B cell (primary cell): ENCODE data around the gene CCDC88B. TPM values are rescaled to one million over a fixed set of nuclear protein-coding genes. Genes with fewer than 3 reads are reported as not detected.

Source experiments
- ATAC-seq: fragments of 200-7000 bp; cut with Tn5 transposase; one replicate; pipeline ENCODE4 v1.10.0; 2021; ENCODE audit warnings: low read depth, mild to moderate bottlenecking, moderate number of reproducible peaks, moderate library complexity
- CTCF ChIA-PET: fragments of 350-600 bp; sonication (Branson Sonifier 250); formaldehyde crosslinking; loops from one replicate; lab custom pipeline; 2021; ENCODE audit warnings: antibody characterized with exemption, inconsistent platforms; lab: Charles Lee
- POLR2A ChIA-PET: fragments of 350-600 bp; sonication (Branson Sonifier 250); formaldehyde crosslinking; loops from one replicate; lab custom pipeline; 2021; ENCODE audit warnings: antibody characterized with exemption; lab: Charles Lee
- DNase-seq: peaks from one replicate; pipeline ENCODE4 v3.0.0; 2013
- H2AFZ ChIP-seq: 2 replicates; pipeline ENCODE4 v1.6.1; 2012; ENCODE audit warnings: mild to moderate bottlenecking, low read depth, low read length; ENCODE audit not compliant: insufficient read depth, poor library complexity, severe bottlenecking
- H3K27ac ChIP-seq, 2 donors: 1 replicate in 1 of 2; 2 replicates in 1 of 2; pipeline ENCODE4 v1.5.1; 2012 to 2013; ENCODE audit warnings: low read length in 2 of 2, mild to moderate bottlenecking in 2 of 2, moderate library complexity in 1 of 2
- H3K27me3 ChIP-seq, 4 experiments: fragments of 200-600 bp in 1 of 4; sonication (generic) in 1 of 4; replicated peaks in 1 of 4; 1 replicate in 2 of 4; 2 replicates in 2 of 4; pipeline versions ENCODE4 v1.6.1 to v1.7.0; 2013 to 2016; ENCODE audit warnings: low read length in 3 of 4, mild to moderate bottlenecking in 2 of 4, mixed read lengths in 1 of 4, moderate library complexity in 1 of 4; ENCODE audit not compliant: insufficient read depth in 4 of 4, control insufficient read depth in 3 of 4; ENCODE audit errors: control extremely low read depth in 1 of 4
- H3K36me3 ChIP-seq, 2 experiments: replicated peaks in 1 of 2; 1 replicate in 1 of 2; 2 replicates in 1 of 2; pipeline versions ENCODE4 v1.6.1 to v1.7.1; 2013; ENCODE audit warnings: low read length in 1 of 2; ENCODE audit not compliant: insufficient read depth in 2 of 2, control insufficient read depth in 1 of 2; ENCODE audit errors: control extremely low read depth in 1 of 2, extremely low read depth in 1 of 2
- H3K4me1 ChIP-seq, 2 donors: fragments of 200-600 bp in 1 of 2; sonication (generic) in 1 of 2; 1 replicate in 1 of 2; 2 replicates in 1 of 2; pipeline versions ENCODE4 v1.5.1 to v1.6.1; 2013 to 2017; ENCODE audit warnings: low read length in 2 of 2; ENCODE audit not compliant: control insufficient read depth in 2 of 2, insufficient read depth in 2 of 2
- H3K4me2 ChIP-seq: replicated peaks from 2 replicates; pipeline ENCODE3; 2012; ENCODE audit warnings: mild to moderate bottlenecking, low read depth, low read length; ENCODE audit not compliant: poor library complexity, severe bottlenecking
- H3K4me3 ChIP-seq, 5 experiments: fragments of 200-600 bp in 1 of 5; sonication (generic) in 1 of 5; 1 replicate in 3 of 5; 2 replicates in 2 of 5; pipeline versions ENCODE4 v1.5.1 to v1.7.0; 2011 to 2016; ENCODE audit warnings: low read length in 4 of 5, mild to moderate bottlenecking in 4 of 5, low read depth in 2 of 5, control low read depth in 1 of 5, moderate library complexity in 1 of 5; ENCODE audit not compliant: insufficient read depth in 1 of 5; ENCODE audit errors: control extremely low read depth in 1 of 5, extremely low read depth in 1 of 5
- H3K79me2 ChIP-seq: fragments of 200-600 bp; sonication (generic); one replicate; pipeline ENCODE4 v1.6.0; 2016; ENCODE audit warnings: low read length; ENCODE audit not compliant: control insufficient read depth, insufficient read depth
- H3K9ac ChIP-seq: fragments of 200-600 bp; sonication (generic); 2 replicates; pipeline ENCODE4 v1.6.1; 2017; ENCODE audit warnings: mild to moderate bottlenecking, low read length, moderate library complexity
- H3K9me3 ChIP-seq, 3 donors: one replicate each; pipeline versions ENCODE4 v1.6.1 to v1.7.1; 2013; ENCODE audit warnings: low read length in 2 of 3; ENCODE audit not compliant: control insufficient read depth in 2 of 3, insufficient read depth in 1 of 3; ENCODE audit errors: control extremely low read depth in 1 of 3
- H4K20me1 ChIP-seq: 2 replicates; pipeline ENCODE4 v1.6.0; 2012; ENCODE audit warnings: mild to moderate bottlenecking, low read length; ENCODE audit not compliant: insufficient read depth, control insufficient read depth, poor library complexity, severe bottlenecking
- H3K27ac Mint-ChIP-seq: one replicate; pipeline ENCODE4 v1.8.0; 2021; ENCODE audit warnings: mixed read lengths
- H3K27me3 Mint-ChIP-seq: one replicate; pipeline ENCODE4 v1.8.0; 2021; ENCODE audit warnings: mixed read lengths
- H3K4me1 Mint-ChIP-seq: one replicate; pipeline ENCODE4 v1.8.0; 2021; ENCODE audit warnings: mixed read lengths
- H3K4me3 Mint-ChIP-seq: one replicate; pipeline ENCODE4 v1.8.0; 2021; ENCODE audit warnings: mixed read lengths
- H3K9me3 Mint-ChIP-seq: one replicate; pipeline ENCODE4 v1.8.0; 2022; ENCODE audit warnings: mixed read lengths; ENCODE audit not compliant: insufficient read depth
- EZH2 ChIP-seq: IDR thresholded peaks from 2 replicates; pipeline ENCODE4 v1.6.1; 2012; ENCODE audit warnings: borderline replicate concordance, low read depth, mild to moderate bottlenecking, moderate library complexity, low read length; ENCODE audit not compliant: insufficient read depth, poor library complexity, severe bottlenecking
- WGBS: methylation state at CpG from one replicate; pipeline ENCODE4 v1.1.5; 2013; ENCODE audit warnings: missing lambda C conversion rate; ENCODE audit not compliant: insufficient coverage; 5-methylcytosine and 5-hydroxymethylcytosine counted together
- intact Hi-C: fragments of 100-400 bp; cut with micrococcal nuclease; formaldehyde crosslinking; loops from one replicate; pipeline ENCODE4 v1.10.0; 2022
- polyA plus RNA-seq: library from polyadenylated mRNA; depleted of rRNA; stranded (reverse); fragments of >200 nt; gene quantifications from 2 replicates; pipeline ENCODE4 v1.2.3, GENCODE V29; 2012
- total RNA-seq, 2 donors: library from RNA; stranded (reverse); fragments of 120-200 nt in 1 of 2; gene quantifications; 1 replicate in 1 of 2; 2 replicates in 1 of 2; pipeline versions ENCODE4 v1.2.3 to v1.2.4, GENCODE V29; 2013 to 2022
- TF ChIP-seq, protein P1 (sequence below): fragments of 200-600 bp; IDR thresholded peaks from one replicate; pipeline ENCODE4 v1.8.0; 2022; ENCODE audit warnings: antibody characterized with exemption, mild to moderate bottlenecking

Gene CCDC88B
- total and polyA plus RNA-seq, 2 donors (not counting 1 experiment from before 2014, with no cell fraction given), result 172 to 208 TPM

DNA sequence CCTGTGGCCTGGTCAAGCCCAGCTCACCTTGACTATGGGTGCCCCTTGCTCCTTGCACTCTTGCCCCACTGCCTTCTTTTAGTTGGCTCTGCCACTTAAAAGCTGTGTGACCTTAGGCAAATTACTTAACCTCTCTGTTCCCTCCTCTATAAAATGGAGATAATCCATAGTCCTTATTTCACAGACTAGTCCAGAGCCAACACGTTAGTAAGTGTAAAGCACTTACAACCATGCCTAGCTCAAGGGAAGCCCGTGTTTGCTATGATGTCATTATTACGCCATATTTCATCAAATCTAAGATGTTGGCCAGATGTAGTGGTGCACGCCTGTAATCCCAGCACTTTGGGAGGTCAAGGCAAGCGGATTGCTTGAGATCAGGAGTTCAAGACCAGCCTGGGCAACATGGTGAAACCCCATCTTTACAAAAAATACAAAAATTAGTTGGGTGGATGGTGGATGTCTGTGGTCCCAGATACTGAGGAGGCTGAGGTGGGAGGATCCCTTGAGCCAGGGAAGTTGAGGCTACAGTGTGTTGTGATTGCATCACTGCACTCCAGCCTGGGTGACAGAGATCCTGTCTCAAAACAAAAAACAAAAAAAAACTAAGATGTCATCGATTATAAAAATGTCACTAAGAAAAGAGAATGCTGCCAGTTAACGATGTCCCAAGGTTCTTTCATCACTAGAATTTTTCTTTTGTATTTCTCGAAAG, 2.3 kb upstream of the CCDC88B start:
- WGBS, result 96% methylated on average over 4 of the region's 8 CpGs
- Histone ChIP-seq H3K9me3 (no peaks in the 10 kb centered on the region), H3K79me2 (peaks cover 29% of the 10 kb centered on the region), H4K20me1 (peaks cover 22% of the 10 kb centered on the region), H3K9ac (no peak overlapping the region), H3K27me3 (no peaks in the 10 kb centered on the region), H3K27ac (peak overlapping the region in 1 of 2 donors; percentile 0), H2AFZ (no peak overlapping the region), H3K36me3 (peaks cover 0 to 22% of the 10 kb centered on the region in 2 experiments), H3K4me1 (peaks cover 38 to 54% of the 10 kb centered on the region in 2 donors), H3K4me3 (no peak overlapping the region), H3K4me2 (no peak overlapping the region)
- ChIA-PET CTCF (interaction anchor here (1.3 to 4.3 kb wide), 4 partner anchors 18 to 33 kb away, joined by 3 to 24 read pairs (median 18); partner anchors contain the start of genes ESRRA, PRDX5 and TRMT112), POLR2A (interaction anchor here (0.9 kb wide), 1 partner anchor 20 kb away, joined by 3 read pairs; the partner anchor contains the start of genes PRDX5 and TRMT112)
- H3K4me1 Mint-ChIP-seq, result peaks cover 67% of the 10 kb centered on the region
- no peak for TF ChIP-seq EZH2
- TF ChIP-seq, protein P1, sequence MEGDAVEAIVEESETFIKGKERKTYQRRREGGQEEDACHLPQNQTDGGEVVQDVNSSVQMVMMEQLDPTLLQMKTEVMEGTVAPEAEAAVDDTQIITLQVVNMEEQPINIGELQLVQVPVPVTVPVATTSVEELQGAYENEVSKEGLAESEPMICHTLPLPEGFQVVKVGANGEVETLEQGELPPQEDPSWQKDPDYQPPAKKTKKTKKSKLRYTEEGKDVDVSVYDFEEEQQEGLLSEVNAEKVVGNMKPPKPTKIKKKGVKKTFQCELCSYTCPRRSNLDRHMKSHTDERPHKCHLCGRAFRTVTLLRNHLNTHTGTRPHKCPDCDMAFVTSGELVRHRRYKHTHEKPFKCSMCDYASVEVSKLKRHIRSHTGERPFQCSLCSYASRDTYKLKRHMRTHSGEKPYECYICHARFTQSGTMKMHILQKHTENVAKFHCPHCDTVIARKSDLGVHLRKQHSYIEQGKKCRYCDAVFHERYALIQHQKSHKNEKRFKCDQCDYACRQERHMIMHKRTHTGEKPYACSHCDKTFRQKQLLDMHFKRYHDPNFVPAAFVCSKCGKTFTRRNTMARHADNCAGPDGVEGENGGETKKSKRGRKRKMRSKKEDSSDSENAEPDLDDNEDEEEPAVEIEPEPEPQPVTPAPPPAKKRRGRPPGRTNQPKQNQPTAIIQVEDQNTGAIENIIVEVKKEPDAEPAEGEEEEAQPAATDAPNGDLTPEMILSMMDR, result no peak
- no peaks in the 10 kb centered on the region for H3K9me3 Mint-ChIP-seq
- peak overlapping the region; percentile 46 for H3K27ac Mint-ChIP-seq
- no peak overlapping the region for H3K4me3 Mint-ChIP-seq
- intact Hi-C loops, result no loop called here
- H3K27me3 Mint-ChIP-seq, result no peaks in the 10 kb centered on the region
- DNase-seq, result no peak
- ATAC-seq, result no peak

- DNase-seq, result no peak
- intact Hi-C loops, result no loop called here
- peak overlapping the region; percentile 89 for H3K4me3 Mint-ChIP-seq
- H3K4me1 Mint-ChIP-seq, result peaks cover 67% of the 10 kb centered on the region
- CTCF ChIA-PET, result interaction anchor here (0.7 to 4.1 kb wide), 5 partner anchors 21 to 352 kb away, joined by 3 to 14 read pairs (median 3); partner anchors contain the start of genes ESRRA, PRDX5 and TRMT112
- H3K27me3 Mint-ChIP-seq, result no peaks in the 10 kb centered on the region
- no peaks in the 10 kb centered on the region for H3K9me3 Mint-ChIP-seq
- peaks cover 2 to 29% of the 10 kb centered on the region in 2 experiments for H3K36me3 ChIP-seq
- peak overlapping the region; percentile 94 for H3K27ac Mint-ChIP-seq
- peak overlapping the region in 1 of 2 donors; percentile 100 for H3K27ac ChIP-seq
- no peaks in the 10 kb centered on the region for H3K9me3 ChIP-seq
- POLR2A ChIA-PET, result interaction anchor here (0.7 kb wide), 1 partner anchor 1501 kb away, joined by 6 read pairs; no protein-coding TSS in a partner anchor
- H3K79me2 ChIP-seq, result peaks cover 37% of the 10 kb centered on the region
- peaks cover 38 to 54% of the 10 kb centered on the region in 2 donors for H3K4me1 ChIP-seq
- TF ChIP-seq, protein P1, result no peak
- no peak for TF ChIP-seq EZH2
- no peak overlapping the region for H3K9ac ChIP-seq
- H3K4me2 ChIP-seq, result peak overlapping the region; percentile 98
- no CpG with 5 or more reads among the region's 8 CpGs for WGBS
- H4K20me1 ChIP-seq, result peaks cover 31% of the 10 kb centered on the region
- no peak for ATAC-seq
- H3K27me3 ChIP-seq, result no peaks in the 10 kb centered on the region
- no peak overlapping the region for H3K4me3 ChIP-seq
- no peak overlapping the region for H2AFZ ChIP-seq
These were observed 1.3 kb upstream of the CCDC88B start for GRCh38 chr11:64338716-64339115.
